Cardiac muscle cell (in vitro differentiated cells and primary cell): Measurements from ENCODE around the gene PTDSS2. TPM values are rescaled to one million over a fixed set of nuclear protein-coding genes. Genes with fewer than 3 reads are reported as not detected.

Source experiments
- DNase-seq, 2 donors: peaks; one replicate each; pipeline versions ENCODE4 v3.0.0 to v3.0.0-alpha.2; 2010 to 2017; ENCODE audit warnings: low read depth in 1 of 2, low spot score in 1 of 2
- H3K27ac ChIP-seq: fragments of 200-600 bp; sonication (generic); 2 replicates; pipeline ENCODE4 v1.5.1; 2016
- H3K27me3 ChIP-seq: fragments of 200-600 bp; sonication (generic); 2 replicates; pipeline ENCODE4 v1.6.0; 2016; ENCODE audit warnings: control low read depth
- H3K36me3 ChIP-seq: fragments of 200-600 bp; sonication (generic); 2 replicates; pipeline ENCODE4 v1.5.1; 2016; ENCODE audit warnings: control low read depth
- H3K4me1 ChIP-seq: fragments of 200-600 bp; sonication (generic); 2 replicates; pipeline ENCODE4 v1.8.1; 2017; ENCODE audit warnings: low read depth, mild to moderate bottlenecking, mixed run types
- H3K4me3 ChIP-seq: fragments of 200-600 bp; sonication (generic); 2 replicates; pipeline ENCODE4 v1.5.1; 2016; ENCODE audit warnings: mild to moderate bottlenecking
- H3K9me3 ChIP-seq: fragments of 200-600 bp; sonication (generic); 2 replicates; pipeline ENCODE4 v1.5.1; 2017; ENCODE audit warnings: low read depth, mild to moderate bottlenecking, control low read depth
- polyA plus RNA-seq: library from polyadenylated mRNA; unstranded; fragments of >200 nt; fragmentation: Nextera tagmentation; extraction: Ambion mirVana; gene quantifications from 2 replicates; pipeline ENCODE4 v1.2.1, GENCODE V29; 2016
- total RNA-seq: library from RNA; depleted of rRNA; stranded (reverse); fragments of >200 nt; gene quantifications from 2 replicates; pipeline ENCODE4 v1.2.3, GENCODE V29; 2016
- TF ChIP-seq, protein P1 (sequence below): IDR thresholded peaks from 2 replicates; pipeline ENCODE4 v1.5.1; 2012; ENCODE audit warnings: low read depth, mild to moderate bottlenecking, low read length

PTDSS2 gene
- total and polyA plus RNA-seq, 2 experiments from 2014 or later, result 69.6 to 202 TPM

DNA sequence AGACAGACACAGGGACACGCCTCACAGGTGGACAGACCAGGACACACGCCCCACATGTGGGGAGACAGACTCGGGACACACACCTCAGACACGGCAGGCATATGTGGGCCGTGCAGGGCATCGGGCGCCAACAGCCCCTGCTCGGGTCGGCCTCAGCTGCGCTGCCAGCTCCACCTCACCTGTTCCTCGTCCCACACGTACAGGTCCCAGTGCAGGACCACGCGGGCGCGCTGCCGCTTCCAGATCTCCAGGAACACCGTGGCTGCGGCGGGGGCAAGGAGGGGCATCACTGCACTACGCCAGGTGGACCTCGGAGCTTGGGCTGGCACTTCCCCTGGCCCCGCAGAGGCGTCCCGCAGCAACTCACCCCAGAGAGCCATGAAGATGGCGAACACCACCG lies 20.7 kb upstream of the PTDSS2 start:
- H3K36me3 ChIP-seq, result no peaks in the 10 kb centered on the region
- TF ChIP-seq, protein P1, sequence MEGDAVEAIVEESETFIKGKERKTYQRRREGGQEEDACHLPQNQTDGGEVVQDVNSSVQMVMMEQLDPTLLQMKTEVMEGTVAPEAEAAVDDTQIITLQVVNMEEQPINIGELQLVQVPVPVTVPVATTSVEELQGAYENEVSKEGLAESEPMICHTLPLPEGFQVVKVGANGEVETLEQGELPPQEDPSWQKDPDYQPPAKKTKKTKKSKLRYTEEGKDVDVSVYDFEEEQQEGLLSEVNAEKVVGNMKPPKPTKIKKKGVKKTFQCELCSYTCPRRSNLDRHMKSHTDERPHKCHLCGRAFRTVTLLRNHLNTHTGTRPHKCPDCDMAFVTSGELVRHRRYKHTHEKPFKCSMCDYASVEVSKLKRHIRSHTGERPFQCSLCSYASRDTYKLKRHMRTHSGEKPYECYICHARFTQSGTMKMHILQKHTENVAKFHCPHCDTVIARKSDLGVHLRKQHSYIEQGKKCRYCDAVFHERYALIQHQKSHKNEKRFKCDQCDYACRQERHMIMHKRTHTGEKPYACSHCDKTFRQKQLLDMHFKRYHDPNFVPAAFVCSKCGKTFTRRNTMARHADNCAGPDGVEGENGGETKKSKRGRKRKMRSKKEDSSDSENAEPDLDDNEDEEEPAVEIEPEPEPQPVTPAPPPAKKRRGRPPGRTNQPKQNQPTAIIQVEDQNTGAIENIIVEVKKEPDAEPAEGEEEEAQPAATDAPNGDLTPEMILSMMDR, result no peak
- no peaks in the 10 kb centered on the region for H3K27me3 ChIP-seq
- no peak overlapping the region for H3K4me3 ChIP-seq
- DNase-seq, result no peak
- H3K4me1 ChIP-seq, result no peaks in the 10 kb centered on the region
- H3K9me3 ChIP-seq, result no peaks in the 10 kb centered on the region
- no peak overlapping the region for H3K27ac ChIP-seq

DNA sequence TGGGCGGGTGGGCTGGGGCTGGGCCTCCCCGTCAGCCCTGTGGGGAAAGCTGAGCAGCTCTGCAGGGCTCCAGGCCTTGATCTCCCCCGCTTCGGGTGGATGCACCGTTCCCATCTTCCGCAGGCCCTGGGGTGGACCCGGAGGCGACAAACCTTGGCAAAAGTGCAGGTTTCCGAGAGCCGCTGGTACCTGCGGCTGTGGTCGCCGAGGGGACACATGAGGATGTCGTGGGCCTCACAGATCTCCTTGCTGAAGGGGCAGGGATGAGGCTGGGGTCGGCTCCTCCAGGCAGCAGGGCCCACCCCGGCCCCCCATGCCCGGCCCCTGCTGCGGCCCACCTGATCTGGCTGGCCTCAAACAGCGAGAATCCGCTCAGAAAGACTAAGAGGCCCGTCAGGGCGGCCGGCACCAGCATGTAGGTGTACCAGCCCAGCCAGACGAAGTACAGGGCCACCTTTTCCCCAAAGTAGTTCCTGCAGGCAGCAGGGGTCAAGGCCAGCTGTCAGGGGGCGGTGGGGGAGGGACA lies 20.1 kb upstream of the PTDSS2 start:
- no peak for DNase-seq
- Histone ChIP-seq H3K27me3 (no peaks in the 10 kb centered on the region), H3K36me3 (no peaks in the 10 kb centered on the region), H3K27ac (no peak overlapping the region), H3K4me3 (no peak overlapping the region), H3K4me1 (no peaks in the 10 kb centered on the region), H3K9me3 (no peaks in the 10 kb centered on the region)
- TF ChIP-seq, protein P1, result no peak

DNA sequence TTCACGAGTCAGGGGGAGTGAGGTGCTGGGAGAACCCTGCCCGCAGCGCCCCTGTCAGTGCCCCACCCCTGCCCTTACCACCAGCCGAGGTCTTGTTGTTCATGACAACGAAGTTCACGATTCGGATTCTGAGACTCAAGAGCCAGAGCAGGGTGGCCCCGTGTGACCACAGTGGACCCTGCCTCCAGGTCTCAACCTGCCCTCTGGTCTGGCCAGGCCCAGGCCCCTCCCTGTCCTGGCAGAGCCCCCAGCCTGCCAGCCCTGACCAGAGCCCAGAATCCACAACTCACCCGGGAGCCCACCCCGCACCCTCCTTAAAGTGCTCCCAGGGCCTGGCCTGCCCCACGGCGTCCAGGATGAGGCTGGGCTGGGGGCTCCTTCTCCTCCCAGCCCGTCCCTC lies 18.2 kb upstream of the PTDSS2 start:
- Histone ChIP-seq H3K27me3 (no peaks in the 10 kb centered on the region), H3K36me3 (no peaks in the 10 kb centered on the region), H3K9me3 (no peaks in the 10 kb centered on the region), H3K4me3 (no peak overlapping the region), H3K4me1 (no peaks in the 10 kb centered on the region), H3K27ac (no peak overlapping the region)
- TF ChIP-seq, protein P1, result no peak
- no peak for DNase-seq

DNA sequence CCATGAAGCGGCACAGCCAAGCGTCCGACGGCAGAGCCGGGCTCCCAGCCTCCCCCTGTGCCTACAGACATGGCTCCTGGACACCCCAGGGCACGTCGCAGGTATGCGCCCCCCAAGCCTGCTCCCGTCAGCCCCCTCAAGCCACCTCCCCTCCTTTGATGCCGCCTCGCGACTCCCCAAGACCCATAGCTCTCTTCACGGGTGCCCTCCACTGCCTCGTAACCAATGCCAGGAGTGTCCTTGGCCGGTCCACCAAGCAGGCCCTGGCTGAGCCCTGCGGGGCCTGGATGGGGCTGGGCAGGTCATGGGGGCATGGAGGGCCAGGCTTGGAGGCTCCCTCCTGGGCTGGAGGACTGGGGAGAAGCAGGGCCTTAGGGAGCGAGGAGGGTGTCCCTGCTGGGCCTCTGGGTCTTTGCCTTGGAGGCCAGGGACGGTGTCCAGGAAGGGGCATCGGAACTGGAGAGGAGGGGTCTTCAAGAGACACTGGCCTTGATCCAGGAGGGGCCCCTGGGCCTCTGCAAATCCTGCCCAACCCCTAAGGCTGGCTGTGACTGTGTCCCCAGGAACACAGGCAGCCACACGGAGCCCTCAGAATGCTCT lies 17.5 kb upstream of the PTDSS2 start:
- no peak for DNase-seq
- Histone ChIP-seq H3K27me3 (no peaks in the 10 kb centered on the region), H3K9me3 (no peaks in the 10 kb centered on the region), H3K4me3 (no peak overlapping the region), H3K27ac (no peak overlapping the region), H3K4me1 (no peaks in the 10 kb centered on the region), H3K36me3 (no peaks in the 10 kb centered on the region)
- TF ChIP-seq, protein P1, result no peak

DNA sequence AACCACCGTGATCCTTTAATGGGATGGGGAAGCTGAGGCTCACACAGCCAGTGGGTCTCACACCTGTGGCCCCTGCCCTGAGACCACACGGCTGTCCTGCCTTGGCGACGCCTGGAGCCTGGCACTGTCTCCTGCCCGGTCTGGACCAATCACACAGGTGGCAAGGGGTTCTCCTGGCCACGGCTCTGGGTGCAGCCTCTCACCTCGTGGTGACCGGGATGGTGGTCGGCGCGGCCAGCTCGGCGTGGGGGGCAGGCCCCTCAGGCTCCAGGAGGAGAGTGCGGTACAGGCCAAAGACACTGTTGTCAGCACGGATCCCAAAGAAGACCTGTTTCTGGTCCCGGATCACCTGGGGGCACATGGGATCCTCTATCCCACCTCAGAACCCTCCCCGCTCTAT lies 17.0 kb upstream of the PTDSS2 start:
- TF ChIP-seq, protein P1, result no peak
- H3K27me3 ChIP-seq, result no peaks in the 10 kb centered on the region
- no peak overlapping the region for H3K4me3 ChIP-seq
- H3K27ac ChIP-seq, result no peak overlapping the region
- no peaks in the 10 kb centered on the region for H3K36me3 ChIP-seq
- no peak for DNase-seq
- no peaks in the 10 kb centered on the region for H3K4me1 ChIP-seq
- H3K9me3 ChIP-seq, result no peaks in the 10 kb centered on the region

DNA sequence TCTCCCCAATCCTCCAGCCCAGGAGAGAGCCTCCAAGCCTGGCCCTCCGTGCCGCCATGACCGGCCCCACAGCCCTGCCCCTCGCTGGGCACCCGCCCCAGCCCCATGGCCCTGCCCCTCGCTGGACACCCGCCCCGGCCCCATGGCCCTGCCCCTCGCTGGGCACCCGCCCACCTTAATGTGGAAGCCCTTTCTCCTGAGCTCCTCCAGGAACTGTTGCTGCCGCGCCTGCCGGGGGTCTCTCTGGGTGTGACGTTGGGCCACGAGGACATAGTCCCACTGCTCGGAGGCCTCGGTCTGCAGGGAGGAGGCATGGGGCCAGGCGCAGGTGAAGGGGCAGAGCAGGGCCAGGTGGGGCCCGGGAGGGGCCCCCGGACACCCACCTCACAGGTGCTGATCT lies 16.4 kb upstream of the PTDSS2 start:
- Histone ChIP-seq H3K27ac (no peak overlapping the region), H3K36me3 (no peaks in the 10 kb centered on the region), H3K4me3 (no peak overlapping the region), H3K9me3 (no peaks in the 10 kb centered on the region), H3K4me1 (no peaks in the 10 kb centered on the region), H3K27me3 (no peaks in the 10 kb centered on the region)
- no peak for DNase-seq
- TF ChIP-seq, protein P1, result no peak
